Peyer's patch (tissue), 4 donors: ENCODE data around the gene TRIM25. TPM values are rescaled to one million over a fixed set of nuclear protein-coding genes. Genes with fewer than 3 reads are reported as not detected.

Experiments
- DNase-seq, 3 donors: peaks; one replicate each; pipeline ENCODE4 v3.0.0-alpha.2; 2017 to 2019
- H3K27ac ChIP-seq, 4 donors: fragments of 200-600 bp; sonication (generic); one replicate each; pipeline ENCODE4 v1.5.1; 2016 to 2019
- H3K27me3 ChIP-seq, 2 donors: fragments of 200-600 bp; sonication (generic); one replicate each; pipeline ENCODE4 v1.5.1; 2019
- H3K36me3 ChIP-seq, 3 donors: fragments of 200-600 bp; sonication (generic); one replicate each; pipeline ENCODE4 v1.5.1; 2016 to 2019
- H3K4me1 ChIP-seq, 4 donors: fragments of 200-600 bp; sonication (generic); one replicate each; pipeline ENCODE4 v1.5.1; 2016 to 2019
- H3K4me3 ChIP-seq, 4 donors: fragments of 200-600 bp; sonication (generic); 1 replicate in 3 of 4; 2 replicates in 1 of 4; pipeline ENCODE4 v1.5.1; 2016 to 2019; ENCODE audit warnings: mild to moderate bottlenecking in 1 of 4
- H3K9me3 ChIP-seq, 4 donors: fragments of 200-600 bp; sonication (generic); one replicate each; pipeline ENCODE4 v1.5.1; 2016 to 2019; ENCODE audit warnings: mild to moderate bottlenecking in 1 of 4
- CTCF ChIP-seq, 6 experiments: fragments of 450-650 bp in 4 of 6; fragments of 200-600 bp in 2 of 6; sonication (generic) in 1 of 6; IDR thresholded peaks; one replicate each; pipeline ENCODE4 v1.5.1; 2017 to 2019; ENCODE audit warnings: antibody characterized with exemption in 6 of 6, mild to moderate bottlenecking in 3 of 6, moderate library complexity in 1 of 6
- POLR2A ChIP-seq, 2 donors: fragments of 450-650 bp; IDR thresholded peaks; one replicate each; pipeline ENCODE4 v1.5.1; 2017; ENCODE audit warnings: antibody characterized with exemption in 2 of 2, mild to moderate bottlenecking in 2 of 2, moderate library complexity in 2 of 2
- total RNA-seq, 4 donors: library from RNA; depleted of rRNA; stranded (reverse); fragments of >200 nt; gene quantifications; one replicate each; pipeline ENCODE4 v1.1.0, GENCODE V29; 2016

Gene TRIM25
- total RNA-seq, 4 donors from 2014 or later, result 87.0 to 344 (median 119) TPM

GRCh38 chr17:56913353-56913866 is 439 bp downstream of the TRIM25 start:
- peak in 1 of 3 donors; percentile 55 for DNase-seq

GRCh38 chr17:56913000-56913311 is 893 bp downstream of the TRIM25 start:
- no peak for DNase-seq
- Histone ChIP-seq H3K27me3 (no peaks in the 10 kb centered on the region), H3K36me3 (no peaks in the 10 kb centered on the region), H3K9me3 (no peaks in the 10 kb centered on the region), H3K4me1 (peaks cover 0 to 53% (median 23%) of the 10 kb centered on the region in 4 donors), H3K4me3 (peak overlapping the region; percentile 63 to 84 (median 76)), H3K27ac (peak overlapping the region; percentile 82 to 96 (median 92))
- TF ChIP-seq CTCF (IDR thresholded peaks at IDR 0.05), result no peak
- no peak for TF ChIP-seq POLR2A (IDR thresholded peaks at IDR 0.05)

More at GRCh38 chr17:56913353-56913866, 439 bp downstream of the TRIM25 start:
- peak overlapping the region; percentile 63 to 84 (median 76) for H3K4me3 ChIP-seq
- H3K4me1 ChIP-seq, result peaks cover 0 to 50% (median 22%) of the 10 kb centered on the region in 4 donors
- no peaks in the 10 kb centered on the region for H3K27me3 ChIP-seq
- no peaks in the 10 kb centered on the region for H3K9me3 ChIP-seq
- TF ChIP-seq CTCF (IDR thresholded peaks at IDR 0.05), result no peak
- TF ChIP-seq POLR2A (IDR thresholded peaks at IDR 0.05), result no peak
- H3K27ac ChIP-seq, result peak overlapping the region; percentile 82 to 96 (median 92)
- H3K36me3 ChIP-seq, result no peaks in the 10 kb centered on the region

GRCh38 chr17:56912105-56912999 is 1.5 kb downstream of the TRIM25 start:
- Histone ChIP-seq H3K36me3 (peaks cover 0 to 6% (median 0%) of the 10 kb centered on the region in 3 donors), H3K9me3 (no peaks in the 10 kb centered on the region), H3K27me3 (no peaks in the 10 kb centered on the region), H3K27ac (peak overlapping the region; percentile 82 to 96 (median 92)), H3K4me3 (peak overlapping the region; percentile 63 to 84 (median 76)), H3K4me1 (peaks cover 0 to 53% (median 23%) of the 10 kb centered on the region in 4 donors)
- DNase-seq, result peak in 1 of 3 donors; percentile 68
- TF ChIP-seq POLR2A (IDR thresholded peaks at IDR 0.05), result peak in 1 of 2 donors; percentile 29
- no peak for TF ChIP-seq CTCF (IDR thresholded peaks at IDR 0.05)

GRCh38 chr17:56910509-56911235 is 3.2 kb downstream of the TRIM25 start:
- Histone ChIP-seq H3K27me3 (no peaks in the 10 kb centered on the region), H3K4me3 (peak overlapping the region in 2 of 4 donors; percentile 2 to 20), H3K27ac (peak overlapping the region; percentile 30 to 59 (median 44)), H3K4me1 (peaks cover 0 to 47% (median 23%) of the 10 kb centered on the region in 4 donors), H3K36me3 (peaks cover 0 to 23% (median 0%) of the 10 kb centered on the region in 3 donors), H3K9me3 (no peaks in the 10 kb centered on the region)
- no peak for DNase-seq
- TF ChIP-seq CTCF (IDR thresholded peaks at IDR 0.05) (no peak), POLR2A (IDR thresholded peaks at IDR 0.05) (no peak)

GRCh38 chr17:56909742-56910508 is 3.9 kb downstream of the TRIM25 start:
- peak overlapping the region; percentile 30 to 59 (median 44) for H3K27ac ChIP-seq

More at GRCh38 chr17:56909742-56910508, 3.9 kb downstream of the TRIM25 start:
- H3K9me3 ChIP-seq, result no peaks in the 10 kb centered on the region
- H3K27me3 ChIP-seq, result no peaks in the 10 kb centered on the region
- H3K4me1 ChIP-seq, result peaks cover 0 to 41% (median 23%) of the 10 kb centered on the region in 4 donors
- H3K4me3 ChIP-seq, result peak overlapping the region in 1 of 4 donors; percentile 20
- DNase-seq, result peak in 2 of 3 donors; percentile 59 to 64
- TF ChIP-seq CTCF (IDR thresholded peaks at IDR 0.05), result no peak
- no peak for TF ChIP-seq POLR2A (IDR thresholded peaks at IDR 0.05)
- H3K36me3 ChIP-seq, result peaks cover 0 to 30% (median 0%) of the 10 kb centered on the region in 3 donors
